CD8-positive, alpha-beta memory T cell (primary cell): Measurements from ENCODE around the gene SPSB3. TPM values are rescaled to one million over a fixed set of nuclear protein-coding genes. Genes with fewer than 3 reads are reported as not detected.

Experiments used
- CTCF ChIA-PET: fragments of 350-600 bp; sonication (Branson Sonifier 250); formaldehyde crosslinking; loops from one replicate; lab custom pipeline; 2021; ENCODE audit warnings: antibody characterized with exemption; lab: Charles Lee
- POLR2A ChIA-PET: fragments of 350-600 bp; sonication (Branson Sonifier 250); formaldehyde crosslinking; loops from one replicate; lab custom pipeline; 2021; ENCODE audit warnings: antibody characterized with exemption; lab: Charles Lee
- DNase-seq, 5 donors: peaks; one replicate each; pipeline versions ENCODE4 v3.0.0 to v3.0.0-alpha.2; 2020 to 2022; ENCODE audit warnings: mixed read lengths in 1 of 5
- H3K27ac ChIP-seq: one replicate; pipeline ENCODE4 v1.7.0; 2013; ENCODE audit warnings: low read depth, mild to moderate bottlenecking, low read length, moderate library complexity
- H3K27me3 ChIP-seq: 2 replicates; pipeline ENCODE4 v1.7.0; 2013; ENCODE audit warnings: low read length, mild to moderate bottlenecking; ENCODE audit not compliant: insufficient read depth, poor library complexity, severe bottlenecking
- H3K36me3 ChIP-seq: 2 replicates; pipeline ENCODE4 v1.7.0; 2013; ENCODE audit warnings: mild to moderate bottlenecking, low read length, moderate library complexity; ENCODE audit not compliant: insufficient read depth
- H3K4me1 ChIP-seq: 2 replicates; pipeline ENCODE4 v1.7.0; 2013; ENCODE audit warnings: mild to moderate bottlenecking, low read length, moderate library complexity; ENCODE audit not compliant: insufficient read depth
- H3K4me3 ChIP-seq: 2 replicates; pipeline ENCODE4 v1.7.0; 2013; ENCODE audit warnings: mild to moderate bottlenecking, low read length
- H3K9me3 ChIP-seq: 2 replicates; pipeline ENCODE4 v1.7.0; 2013; ENCODE audit warnings: mild to moderate bottlenecking, low read length
- H3K27ac Mint-ChIP-seq, 8 donors: one replicate each; pipeline ENCODE4 v1.8.0; 2020 to 2021; ENCODE audit warnings: mixed read lengths in 8 of 8, mild to moderate bottlenecking in 6 of 8, inconsistent platforms in 3 of 8, moderate library complexity in 3 of 8
- H3K27me3 Mint-ChIP-seq, 2 donors: one replicate each; pipeline ENCODE4 v1.8.0; 2020 to 2021; ENCODE audit warnings: mixed read lengths in 2 of 2, mild to moderate bottlenecking in 1 of 2, moderate library complexity in 1 of 2
- H3K36me3 Mint-ChIP-seq, 3 donors: one replicate each; pipeline ENCODE4 v1.8.0; 2020 to 2021; ENCODE audit warnings: mixed read lengths in 3 of 3, inconsistent platforms in 1 of 3, mild to moderate bottlenecking in 1 of 3
- H3K4me1 Mint-ChIP-seq, 3 donors: one replicate each; pipeline ENCODE4 v1.8.0; 2020 to 2021; ENCODE audit warnings: mixed read lengths in 3 of 3, inconsistent platforms in 1 of 3, mild to moderate bottlenecking in 1 of 3
- H3K4me3 Mint-ChIP-seq, 7 donors: one replicate each; pipeline ENCODE4 v1.8.0; 2020 to 2021; ENCODE audit warnings: mixed read lengths in 7 of 7, mild to moderate bottlenecking in 6 of 7, moderate library complexity in 4 of 7, inconsistent platforms in 2 of 7
- H3K9me3 Mint-ChIP-seq, 5 donors: one replicate each; pipeline ENCODE4 v1.8.0; 2020 to 2022; ENCODE audit warnings: mixed read lengths in 5 of 5, mild to moderate bottlenecking in 3 of 5, moderate library complexity in 2 of 5, inconsistent platforms in 1 of 5
- polyA plus RNA-seq: library from polyadenylated mRNA; unstranded; fragments of 300-500 nt; fragmentation: Illumina TruSeq; gene quantifications from one replicate; pipeline ENCODE4 v1.2.3, GENCODE V29; 2021
- total RNA-seq, 2 experiments: library from RNA; stranded (reverse); gene quantifications; one replicate each; pipeline ENCODE4 v1.2.3, GENCODE V29; 2021

Gene SPSB3
- total and polyA plus RNA-seq, 3 experiments from 2014 or later: 30.6 to 63.9 (median 31.5) TPM

- no peaks in the 10 kb centered on the region for H3K9me3 Mint-ChIP-seq
- H3K36me3 Mint-ChIP-seq: peaks cover 0 to 39% (median 0%) of the 10 kb centered on the region in 3 donors
- CTCF ChIA-PET: interaction anchor here (2.2 to 3.0 kb wide), 2 partner anchors 11 to 66 kb away, joined by 11 to 24 read pairs; partner anchors contain the start of genes MAPK8IP3, NUBP2 and SPSB3
- H3K27ac Mint-ChIP-seq: peak overlapping the region; percentile 85 to 97 (median 94)
- H3K4me3 ChIP-seq: peak overlapping the region; percentile 96
- no peaks in the 10 kb centered on the region for H3K36me3 ChIP-seq
- DNase-seq: no peak
- peak overlapping the region; percentile 89 to 98 (median 96) for H3K4me3 Mint-ChIP-seq
- no peaks in the 10 kb centered on the region for H3K9me3 ChIP-seq
- POLR2A ChIA-PET: interaction anchor here (0.6 to 4.0 kb wide), 3 partner anchors 11 to 66 kb away, joined by 5 to 52 read pairs (median 19); partner anchors contain the start of genes MAPK8IP3, NUBP2 and SPSB3
- H3K27ac ChIP-seq: peak overlapping the region; percentile 79
- H3K27me3 ChIP-seq: no peaks in the 10 kb centered on the region
- H3K27me3 Mint-ChIP-seq: no peaks in the 10 kb centered on the region
- H3K4me1 ChIP-seq: peaks cover 21% of the 10 kb centered on the region
- peaks cover 8 to 30% (median 18%) of the 10 kb centered on the region in 3 donors for H3K4me1 Mint-ChIP-seq
These were observed 10.5 kb downstream of the SPSB3 start for GRCh38 chr16:1771864-1772361.

- Histone ChIP-seq H3K4me3 (peak within 1 kb of the TSS; percentile 96), H3K9me3 (no peaks in the 10 kb centered on the region), H3K36me3 (no peaks in the 10 kb centered on the region), H3K27me3 (no peaks in the 10 kb centered on the region), H3K27ac (peak within 1 kb of the TSS; percentile 79), H3K4me1 (peaks cover 21% of the 10 kb centered on the region)
- DNase-seq: peak; percentile 64 to 79 (median 70)
- no peaks in the 10 kb centered on the region for H3K27me3 Mint-ChIP-seq
- CTCF ChIA-PET: interaction anchor here (2.2 to 3.0 kb wide), 2 partner anchors 12 to 66 kb away, joined by 11 to 24 read pairs; partner anchors contain the start of genes MAPK8IP3, NUBP2 and SPSB3
- H3K4me3 Mint-ChIP-seq: peak within 1 kb of the TSS; percentile 89 to 98 (median 96)
- H3K4me1 Mint-ChIP-seq: peaks cover 8 to 30% (median 18%) of the 10 kb centered on the region in 3 donors
- peaks cover 0 to 36% (median 0%) of the 10 kb centered on the region in 3 donors for H3K36me3 Mint-ChIP-seq
- no peaks in the 10 kb centered on the region for H3K9me3 Mint-ChIP-seq
- peak within 1 kb of the TSS; percentile 85 to 97 (median 94) for H3K27ac Mint-ChIP-seq
- POLR2A ChIA-PET: interaction anchor here (3.7 to 4.0 kb wide), 2 partner anchors 12 to 65 kb away, joined by 19 to 52 read pairs; partner anchors contain the start of genes MAPK8IP3, NUBP2 and SPSB3
These were observed 11.0 kb downstream of the SPSB3 start, which contains the start of gene NME3 for GRCh38 chr16:1771188-1771863. TSS of gene NME3 (minus strand) at chr16:1771543. CDS start at chr16:1771534, 9 bp downstream.

DNA sequence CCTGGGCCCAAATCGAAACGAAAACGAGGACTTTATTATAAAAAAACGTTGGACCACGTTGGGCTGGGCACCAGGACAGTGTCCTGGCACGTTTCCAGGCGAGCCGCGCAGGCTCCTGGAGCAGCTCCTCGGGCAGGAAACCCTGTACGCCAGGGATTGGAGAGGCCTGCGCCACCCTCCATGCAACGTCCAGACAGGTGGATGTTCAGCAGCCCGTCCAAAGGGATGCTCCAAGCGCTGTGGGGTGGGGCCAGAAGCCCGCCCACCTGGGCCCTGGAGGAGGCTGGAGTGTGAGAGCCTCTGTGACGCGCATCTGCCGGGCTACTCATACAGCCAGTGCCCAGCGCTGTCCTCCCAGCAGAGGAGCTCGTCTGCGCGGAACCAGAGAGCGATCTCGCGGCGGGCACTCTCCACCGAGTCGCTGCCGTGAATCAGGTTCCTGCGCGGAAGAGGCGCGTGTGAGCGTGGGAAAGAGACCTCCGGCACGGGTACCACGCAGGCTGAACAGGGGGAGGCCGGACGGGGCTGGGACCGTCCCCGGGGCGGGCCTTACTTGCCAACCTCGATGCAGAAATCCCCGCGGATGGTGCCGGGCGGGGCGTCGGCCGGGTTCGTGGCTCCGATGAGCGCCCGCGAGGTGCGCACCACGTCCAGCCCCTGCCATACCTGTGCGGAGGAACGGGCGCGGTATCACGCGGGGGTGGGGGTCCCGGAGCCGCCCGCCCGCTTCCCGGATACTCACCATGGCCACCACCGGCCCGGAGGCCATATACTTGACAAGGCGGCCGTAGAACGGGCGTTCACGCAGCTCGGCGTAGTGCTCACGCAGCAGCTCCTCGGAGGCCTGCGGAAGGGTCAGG is 11.8 kb downstream of the SPSB3 start:
- Histone ChIP-seq H3K4me1 (peaks cover 21% of the 10 kb centered on the region), H3K27me3 (no peaks in the 10 kb centered on the region), H3K9me3 (no peaks in the 10 kb centered on the region), H3K4me3 (peak overlapping the region; percentile 96), H3K27ac (no peak overlapping the region), H3K36me3 (peaks cover 6% of the 10 kb centered on the region)
- H3K36me3 Mint-ChIP-seq: peaks cover 0 to 38% (median 0%) of the 10 kb centered on the region in 3 donors
- H3K9me3 Mint-ChIP-seq: no peaks in the 10 kb centered on the region
- peak overlapping the region in 4 of 8 donors; percentile 50 to 86 (median 65) for H3K27ac Mint-ChIP-seq
- no peaks in the 10 kb centered on the region for H3K27me3 Mint-ChIP-seq
- POLR2A ChIA-PET: interaction anchor here (0.5 to 4.0 kb wide), 5 partner anchors 12 to 1089 kb away, joined by 3 to 52 read pairs (median 5); partner anchors contain the start of genes MAPK8IP3, NUBP2 and SPSB3
- peak in 4 of 5 donors; percentile 41 to 66 (median 50) for DNase-seq
- CTCF ChIA-PET: interaction anchor here (1.6 to 1.8 kb wide), 2 partner anchors 12 to 65 kb away, joined by 4 to 6 read pairs; partner anchors contain the start of genes MAPK8IP3, NUBP2 and SPSB3
- peak overlapping the region; percentile 73 to 98 (median 84) for H3K4me3 Mint-ChIP-seq
- peaks cover 8 to 30% (median 18%) of the 10 kb centered on the region in 3 donors for H3K4me1 Mint-ChIP-seq

DNA sequence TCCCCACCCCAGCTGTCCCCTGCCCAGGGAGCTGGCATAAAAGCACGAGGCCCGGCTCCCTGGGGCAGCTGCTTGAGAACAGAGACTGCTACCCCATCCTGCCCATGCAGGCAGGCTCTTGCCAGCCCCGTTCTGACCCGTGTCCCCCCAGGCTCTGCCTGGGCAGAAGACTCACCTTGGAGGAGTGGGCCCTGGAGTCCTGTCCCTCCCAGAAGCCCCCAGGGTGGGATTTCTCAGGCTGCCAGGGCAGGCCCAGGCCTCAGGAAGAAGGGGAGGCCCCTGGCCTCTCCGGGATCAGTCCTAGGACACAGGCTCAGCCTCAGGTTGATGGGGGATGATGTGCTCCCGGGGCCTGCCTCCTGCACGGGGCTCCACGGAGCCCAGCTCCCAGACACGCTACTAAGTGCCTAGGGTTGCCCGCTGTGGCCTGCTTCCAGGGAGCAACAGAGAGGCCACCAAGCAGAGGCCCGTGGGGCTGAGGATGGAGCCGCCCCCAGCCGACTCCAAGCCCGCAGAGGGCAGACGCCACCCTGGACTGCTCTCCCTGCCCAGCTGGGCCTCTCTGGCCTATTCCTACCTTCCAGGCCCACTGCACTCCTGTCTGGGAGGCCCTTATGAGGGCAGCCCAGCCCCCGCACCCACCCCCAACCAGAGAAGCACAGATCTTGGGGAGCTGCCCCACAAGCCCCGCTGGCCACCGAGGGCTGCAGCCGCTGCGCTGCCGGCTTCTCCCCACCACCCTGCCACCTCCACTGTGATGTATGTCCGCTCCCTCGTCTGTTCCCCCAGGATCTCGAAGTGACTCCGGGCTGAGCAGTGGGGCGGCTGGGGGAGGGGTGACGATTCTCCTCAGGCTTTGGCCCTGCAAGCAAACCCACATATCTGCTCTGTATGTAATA is 12.7 kb downstream of the SPSB3 start:
- CTCF ChIA-PET: interaction anchor here (1.6 to 1.8 kb wide), 2 partner anchors 13 to 64 kb away, joined by 4 to 6 read pairs; partner anchors contain the start of genes MAPK8IP3, NUBP2 and SPSB3
- POLR2A ChIA-PET: interaction anchor here (0.5 to 3.7 kb wide), 4 partner anchors 13 to 1088 kb away, joined by 3 to 19 read pairs (median 4); partner anchors contain the start of genes MAPK8IP3, NUBP2 and SPSB3
- Mint-ChIP-seq H3K27ac (peak overlapping the region in 4 of 8 donors; percentile 24 to 84 (median 65)), H3K9me3 (no peaks in the 10 kb centered on the region), H3K27me3 (no peaks in the 10 kb centered on the region), H3K36me3 (peaks cover 0 to 46% (median 0%) of the 10 kb centered on the region in 3 donors), H3K4me3 (peak overlapping the region; percentile 19 to 98 (median 76)), H3K4me1 (peaks cover 8 to 25% (median 15%) of the 10 kb centered on the region in 3 donors)
- no peak overlapping the region for H3K4me3 ChIP-seq
- H3K27ac ChIP-seq: no peak overlapping the region
- peaks cover 7% of the 10 kb centered on the region for H3K36me3 ChIP-seq
- no peaks in the 10 kb centered on the region for H3K27me3 ChIP-seq
- DNase-seq: no peak
- no peaks in the 10 kb centered on the region for H3K9me3 ChIP-seq
- peaks cover 16% of the 10 kb centered on the region for H3K4me1 ChIP-seq

DNA sequence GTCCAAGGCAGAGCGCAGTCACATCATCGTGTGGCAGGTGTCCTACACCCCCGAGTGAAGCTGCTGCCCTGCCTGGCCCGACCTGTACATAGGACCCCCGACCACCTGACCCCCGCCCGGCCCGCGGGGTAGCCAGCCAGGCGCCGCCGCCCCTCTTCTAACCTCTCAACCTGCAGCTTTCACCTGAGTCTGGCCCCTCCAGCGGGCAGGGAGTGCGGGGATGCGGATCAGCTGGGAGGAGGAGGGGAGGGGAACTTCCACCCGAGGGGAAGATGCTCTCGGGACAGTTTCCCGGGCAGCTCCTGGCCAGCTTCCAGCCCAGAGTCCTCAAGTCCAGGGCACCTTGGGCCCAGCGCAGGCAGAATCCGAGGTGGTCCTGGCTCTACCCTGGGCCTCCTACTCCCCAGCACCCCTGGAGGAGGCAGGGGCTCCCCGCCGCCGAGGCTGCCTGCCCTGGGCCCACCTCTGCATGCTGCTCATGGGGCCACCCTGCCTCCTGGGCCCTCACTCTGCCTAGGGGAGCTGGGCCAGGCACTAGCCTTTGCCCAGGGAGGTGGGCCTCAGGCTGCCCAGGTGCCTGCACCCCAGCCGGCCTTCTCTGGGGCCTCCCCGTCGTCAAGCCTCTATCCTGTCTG is 13.5 kb downstream of the SPSB3 start:
- no peaks in the 10 kb centered on the region for H3K27me3 Mint-ChIP-seq
- H3K4me1 Mint-ChIP-seq: peaks cover 8 to 19% (median 13%) of the 10 kb centered on the region in 3 donors
- Histone ChIP-seq H3K36me3 (peaks cover 7% of the 10 kb centered on the region), H3K4me3 (no peak overlapping the region), H3K4me1 (peaks cover 8% of the 10 kb centered on the region), H3K9me3 (no peaks in the 10 kb centered on the region), H3K27ac (no peak overlapping the region), H3K27me3 (no peaks in the 10 kb centered on the region)
- no peak overlapping the region for H3K4me3 Mint-ChIP-seq
- peak overlapping the region in 2 of 8 donors; percentile 38 to 57 for H3K27ac Mint-ChIP-seq
- no peak for DNase-seq
- POLR2A ChIA-PET: interaction anchor here (0.6 kb wide), 1 partner anchor 129 kb away, joined by 4 read pairs; no protein-coding TSS in a partner anchor
- CTCF ChIA-PET: interaction anchor here (1.6 to 1.8 kb wide), 2 partner anchors 14 to 63 kb away, joined by 4 to 6 read pairs; partner anchors contain the start of genes MAPK8IP3, NUBP2 and SPSB3
- no peaks in the 10 kb centered on the region for H3K9me3 Mint-ChIP-seq
- H3K36me3 Mint-ChIP-seq: peaks cover 0 to 48% (median 0%) of the 10 kb centered on the region in 3 donors

GRCh38 chr16:1768061-1768766 is 14.2 kb downstream of the SPSB3 start:
- H3K27me3 ChIP-seq: no peaks in the 10 kb centered on the region
- Mint-ChIP-seq H3K4me3 (no peak overlapping the region), H3K27ac (peak overlapping the region in 3 of 8 donors; percentile 9 to 38 (median 32)), H3K36me3 (peaks cover 0 to 48% (median 0%) of the 10 kb centered on the region in 3 donors), H3K4me1 (peaks cover 8 to 17% (median 11%) of the 10 kb centered on the region in 3 donors), H3K9me3 (no peaks in the 10 kb centered on the region), H3K27me3 (no peaks in the 10 kb centered on the region)
- peaks cover 7% of the 10 kb centered on the region for H3K36me3 ChIP-seq
- no peak overlapping the region for H3K4me3 ChIP-seq
- POLR2A ChIA-PET: interaction anchor here (0.6 kb wide), 1 partner anchor 130 kb away, joined by 4 read pairs; no protein-coding TSS in a partner anchor
- CTCF ChIA-PET: interaction anchor here (1.8 kb wide), 1 partner anchor 62 kb away, joined by 4 read pairs; the partner anchor contains the start of gene MAPK8IP3
- DNase-seq: no peak
- no peaks in the 10 kb centered on the region for H3K9me3 ChIP-seq
- H3K27ac ChIP-seq: no peak overlapping the region
- H3K4me1 ChIP-seq: peaks cover 6% of the 10 kb centered on the region
